Body of pancreas (tissue), 4 donors: ENCODE data around the gene FETUB.

ENCODE experiments used
- CTCF ChIP-seq, 7 experiments: fragments of 450-650 bp in 4 of 7; fragments of 200-600 bp in 3 of 7; sonication (generic) in 3 of 7; IDR thresholded peaks; one replicate each; pipeline ENCODE4 v1.5.1; 2016 to 2019; ENCODE audit warnings: antibody characterized with exemption in 7 of 7
- POLR2A ChIP-seq, 3 donors: fragments of 450-650 bp; IDR thresholded peaks; one replicate each; pipeline ENCODE4 v1.6.1; 2016; ENCODE audit warnings: antibody characterized with exemption in 3 of 3, mild to moderate bottlenecking in 2 of 3

DNA sequence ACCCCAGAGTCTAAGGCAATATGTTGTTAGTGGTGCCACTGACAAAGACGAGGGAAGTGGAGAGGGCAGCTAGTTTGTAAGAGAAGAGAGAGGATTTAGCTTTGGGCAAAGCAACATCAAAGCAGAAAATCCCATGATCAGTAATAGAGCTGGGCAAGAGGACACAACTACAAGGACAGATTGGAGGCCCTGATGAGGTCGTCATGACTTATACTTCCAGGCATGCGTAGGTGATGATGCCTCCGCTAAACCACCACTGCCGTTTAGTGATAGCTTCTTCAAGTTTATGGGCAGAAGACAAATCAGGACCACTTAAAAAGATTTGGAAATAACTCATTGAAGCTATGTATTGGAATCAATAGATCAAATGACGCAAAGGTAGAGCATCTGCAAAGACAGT lies 28.2 kb downstream of the FETUB start:
- TF ChIP-seq CTCF (IDR thresholded peaks at IDR 0.05): no peak
- TF ChIP-seq POLR2A (IDR thresholded peaks at IDR 0.05): no peak
